ENCODE measurements around the gene SNX9.

The SNX9 gene

GRCh38 chr6:157921685-157922367, 98.8 kb downstream of the SNX9 start:
- no peak for TF ChIP-seq CTCF (IDR thresholded peaks at IDR 0.05)
- Histone ChIP-seq H3K9ac (no peak overlapping the region), H3K79me2 (no peaks in the 10 kb centered on the region), H3K4me2 (ENCODE audit: low read length) (no peak overlapping the region), H3K36me3 (ENCODE audit: control insufficient read depth, insufficient read depth, low read length) (no peaks in the 10 kb centered on the region), H2AFZ (no peak overlapping the region), H3K4me3 (ENCODE audit: low read depth, low read length) (no peak overlapping the region), H3K27me3 (ENCODE audit: control insufficient read depth, insufficient read depth, low read length) (no peaks in the 10 kb centered on the region), H3K9me3 (ENCODE audit: control insufficient read depth, low read length) (no peaks in the 10 kb centered on the region), H3K27ac (no peak overlapping the region), H3K4me1 (no peaks in the 10 kb centered on the region)

DNA sequence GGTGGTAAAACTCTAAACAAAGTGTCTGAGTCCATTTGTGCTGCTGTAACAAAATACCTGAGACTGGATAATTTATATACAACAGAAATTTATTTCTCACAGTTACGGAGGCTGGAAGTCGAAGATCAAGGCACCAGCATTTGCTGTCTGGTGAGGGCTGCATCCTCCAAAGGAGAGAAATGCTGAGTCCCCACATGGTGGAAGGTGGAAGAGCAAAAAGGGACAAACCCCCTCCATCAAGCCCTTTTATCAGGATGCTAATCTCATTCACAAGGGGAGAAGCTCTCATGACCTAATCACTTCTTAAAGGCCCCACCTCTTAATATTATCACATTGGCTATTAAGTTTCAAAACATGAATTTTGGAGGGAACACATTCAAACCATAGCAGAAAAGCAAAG, 102.7 kb downstream of the SNX9 start:
- Histone ChIP-seq H3K79me2 (no peaks in the 10 kb centered on the region), H3K36me3 (ENCODE audit: control insufficient read depth, insufficient read depth, low read length) (no peaks in the 10 kb centered on the region), H3K9me3 (ENCODE audit: control insufficient read depth, low read length) (no peaks in the 10 kb centered on the region), H3K27me3 (ENCODE audit: control insufficient read depth, insufficient read depth, low read length) (no peaks in the 10 kb centered on the region), H3K4me3 (ENCODE audit: low read depth, low read length) (no peak overlapping the region), H3K4me1 (no peaks in the 10 kb centered on the region), H3K9ac (no peak overlapping the region), H3K4me2 (ENCODE audit: low read length) (no peak overlapping the region), H2AFZ (no peak overlapping the region), H3K27ac (no peak overlapping the region)
- TF ChIP-seq CTCF (IDR thresholded peaks at IDR 0.05) = no peak

DNA sequence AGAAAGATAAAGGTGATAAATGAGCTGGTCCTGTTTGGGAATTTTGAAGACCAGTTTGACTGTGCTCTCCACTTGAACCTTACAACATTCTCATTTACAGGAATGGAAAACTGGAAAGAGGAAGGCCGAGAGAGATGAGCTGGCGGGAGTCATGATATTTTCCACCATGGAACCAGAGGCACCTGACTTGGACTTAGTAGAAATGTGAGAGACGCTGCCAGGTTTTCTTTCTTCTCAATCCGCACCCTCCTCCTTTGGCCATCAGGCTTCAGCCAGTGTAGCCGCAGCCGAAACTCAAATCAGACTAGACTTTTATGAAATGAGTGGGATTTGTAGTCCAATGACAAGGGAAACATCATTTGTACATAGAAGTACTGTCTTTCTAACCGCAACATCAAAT, 104.0 kb downstream of the SNX9 start:
- Histone ChIP-seq H3K4me1 (no peaks in the 10 kb centered on the region), H3K27me3 (ENCODE audit: control insufficient read depth, insufficient read depth, low read length) (no peaks in the 10 kb centered on the region), H3K4me2 (ENCODE audit: low read length) (no peak overlapping the region), H3K79me2 (no peaks in the 10 kb centered on the region), H3K36me3 (ENCODE audit: control insufficient read depth, insufficient read depth, low read length) (no peaks in the 10 kb centered on the region), H3K4me3 (ENCODE audit: low read depth, low read length) (no peak overlapping the region), H3K9me3 (ENCODE audit: control insufficient read depth, low read length) (no peaks in the 10 kb centered on the region), H2AFZ (no peak overlapping the region), H3K27ac (no peak overlapping the region), H3K9ac (no peak overlapping the region)
- TF ChIP-seq CTCF (IDR thresholded peaks at IDR 0.05) = no peak

DNA sequence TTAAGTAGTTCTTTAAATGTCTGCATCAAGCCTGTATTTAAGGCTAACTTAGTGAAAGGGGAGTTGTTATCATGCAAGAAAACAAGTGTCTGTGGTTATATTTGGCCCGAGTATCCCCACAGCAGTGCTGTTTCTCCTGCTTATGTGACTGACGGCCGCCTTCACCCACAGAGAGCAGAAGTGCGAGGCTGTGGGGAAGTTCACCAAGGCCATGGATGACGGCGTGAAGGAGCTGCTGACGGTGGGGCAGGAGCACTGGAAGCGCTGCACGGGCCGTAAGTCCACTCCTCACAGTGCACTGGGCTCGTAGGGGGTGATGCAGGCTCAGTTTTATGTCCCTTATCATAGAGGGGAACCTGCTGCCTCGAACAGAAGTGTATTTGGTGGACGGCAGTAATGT, 105.4 kb downstream of the SNX9 start:
- no peak overlapping the region for H3K4me2 ChIP-seq (ENCODE audit: low read length)
- H2AFZ ChIP-seq = no peak overlapping the region
- no peak overlapping the region for H3K4me3 ChIP-seq (ENCODE audit: low read depth, low read length)
- H3K4me1 ChIP-seq = no peaks in the 10 kb centered on the region
- no peaks in the 10 kb centered on the region for H3K79me2 ChIP-seq
- H3K27ac ChIP-seq = no peak overlapping the region
- H3K27me3 ChIP-seq (ENCODE audit: control insufficient read depth, insufficient read depth, low read length) = no peaks in the 10 kb centered on the region
- no peaks in the 10 kb centered on the region for H3K9me3 ChIP-seq (ENCODE audit: control insufficient read depth, low read length)
- H3K36me3 ChIP-seq (ENCODE audit: control insufficient read depth, insufficient read depth, low read length) = no peaks in the 10 kb centered on the region
- TF ChIP-seq CTCF (IDR thresholded peaks at IDR 0.05) = no peak
- no peak overlapping the region for H3K9ac ChIP-seq

DNA sequence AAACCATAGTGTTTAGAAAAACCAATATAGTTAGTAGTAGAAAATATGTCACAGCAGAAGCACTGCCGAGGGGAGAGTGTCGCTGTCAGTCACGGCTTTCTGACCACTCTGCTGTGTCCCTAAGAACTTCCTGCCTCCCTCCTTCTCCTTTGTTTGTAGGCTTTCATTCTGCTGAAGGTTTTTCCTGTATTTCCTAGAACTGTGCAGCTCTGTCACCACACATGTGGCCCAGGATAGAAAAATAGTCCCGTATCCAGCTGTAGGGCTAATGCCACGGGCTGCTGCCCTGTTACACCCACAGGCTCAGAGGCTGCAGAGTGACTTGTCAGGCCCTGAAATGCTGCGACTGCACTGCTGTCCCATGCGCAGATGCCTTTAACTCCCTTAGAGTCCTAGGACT, 106.0 kb downstream of the SNX9 start:
- Histone ChIP-seq H3K27ac (no peak overlapping the region), H3K27me3 (ENCODE audit: control insufficient read depth, insufficient read depth, low read length) (no peaks in the 10 kb centered on the region), H3K79me2 (no peaks in the 10 kb centered on the region), H3K9ac (no peak overlapping the region), H3K4me2 (ENCODE audit: low read length) (no peak overlapping the region), H3K4me1 (no peaks in the 10 kb centered on the region), H3K9me3 (ENCODE audit: control insufficient read depth, low read length) (no peaks in the 10 kb centered on the region), H3K36me3 (ENCODE audit: control insufficient read depth, insufficient read depth, low read length) (no peaks in the 10 kb centered on the region), H3K4me3 (ENCODE audit: low read depth, low read length) (no peak overlapping the region), H2AFZ (no peak overlapping the region)
- no peak for TF ChIP-seq CTCF (IDR thresholded peaks at IDR 0.05)
